Thyroid gland (tissue), 4 donors: ENCODE data around the gene ATP5ME.

ENCODE experiments used
- CTCF ChIP-seq, 6 experiments: fragments of 200-600 bp in 3 of 6; fragments of 450-650 bp in 3 of 6; sonication (generic) in 3 of 6; IDR thresholded peaks; one replicate each; pipeline ENCODE4 v1.5.1; 2016 to 2019; ENCODE audit warnings: antibody characterized with exemption in 6 of 6, mild to moderate bottlenecking in 2 of 6, inconsistent platforms in 1 of 6, moderate library complexity in 1 of 6
- POLR2A ChIP-seq, 2 donors: fragments of 450-650 bp; IDR thresholded peaks; one replicate each; pipeline ENCODE4 v1.6.1; 2017; ENCODE audit warnings: antibody characterized with exemption in 2 of 2, mild to moderate bottlenecking in 2 of 2, moderate library complexity in 1 of 2

- TF ChIP-seq CTCF (IDR thresholded peaks at IDR 0.05): no peak
- no peak for TF ChIP-seq POLR2A (IDR thresholded peaks at IDR 0.05)
Measured at GRCh38 chr4:647481-647880, 26.6 kb downstream of the ATP5ME start.
